Activated CD4-positive, alpha-beta T cell treated with anti-CD3 and anti-CD28 coated beads, Interleukin-2, amount 10 ng/mL, durations not matched to agents 7 days and 5 days (primary cell): Measurements from ENCODE around the gene GINS3. TPM values are rescaled to one million over a fixed set of nuclear protein-coding genes. Genes with fewer than 3 reads are reported as not detected.

ENCODE experiments used
- CTCF ChIA-PET: fragments of 350-600 bp; sonication (Branson Sonifier 250); formaldehyde crosslinking; loops from one replicate; lab custom pipeline; 2021; ENCODE audit warnings: antibody characterized with exemption; lab: Charles Lee
- POLR2A ChIA-PET: fragments of 350-600 bp; sonication (Branson Sonifier 250); formaldehyde crosslinking; loops from one replicate; lab custom pipeline; 2021; ENCODE audit warnings: antibody characterized with exemption; lab: Charles Lee
- DNase-seq: peaks from one replicate; pipeline ENCODE4 v3.0.0-alpha.2; 2020
- H3K27ac Mint-ChIP-seq: one replicate; pipeline ENCODE4 v1.8.0; 2021; ENCODE audit warnings: mild to moderate bottlenecking, moderate library complexity, mixed read lengths
- H3K27me3 Mint-ChIP-seq: one replicate; pipeline ENCODE4 v1.8.0; 2021; ENCODE audit warnings: mixed read lengths
- H3K36me3 Mint-ChIP-seq: one replicate; pipeline ENCODE4 v1.8.0; 2021; ENCODE audit warnings: low read depth, mixed read lengths
- H3K4me1 Mint-ChIP-seq: one replicate; pipeline ENCODE4 v1.8.0; 2021; ENCODE audit warnings: mixed read lengths
- H3K4me3 Mint-ChIP-seq: one replicate; pipeline ENCODE4 v1.8.0; 2021; ENCODE audit warnings: mild to moderate bottlenecking, moderate library complexity, mixed read lengths
- H3K9me3 Mint-ChIP-seq: one replicate; pipeline ENCODE4 v1.8.0; 2021; ENCODE audit warnings: mixed read lengths
- total RNA-seq, 2 experiments: library from RNA; stranded (reverse); gene quantifications; one replicate each; pipeline ENCODE4 v1.2.3, GENCODE V29; 2021

The GINS3 gene
- total RNA-seq, 2 experiments from 2014 or later = 16.9 to 20.3 TPM

DNA sequence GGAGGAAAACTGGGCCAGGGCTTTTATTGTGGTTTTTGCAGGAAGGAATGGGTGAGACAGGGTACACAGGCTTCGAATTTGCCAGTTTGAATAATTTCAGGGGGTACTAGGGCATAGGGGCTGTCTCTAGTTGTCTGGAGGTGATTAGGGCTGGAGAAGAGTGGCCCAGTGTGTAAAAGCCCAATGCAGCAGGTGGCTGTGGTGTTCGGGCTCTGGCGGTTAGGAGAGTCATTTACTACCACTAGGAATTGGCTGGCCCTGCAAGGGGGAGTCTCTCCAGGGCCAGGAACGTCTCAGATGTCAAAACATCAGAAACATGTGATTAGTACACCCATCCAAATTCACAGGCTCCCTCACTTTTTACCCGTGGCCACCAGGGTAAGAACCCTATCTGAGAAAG, 50.3 kb downstream of the GINS3 start:
- no peak overlapping the region for H3K27ac Mint-ChIP-seq
- H3K4me1 Mint-ChIP-seq = no peaks in the 10 kb centered on the region
- DNase-seq = no peak
- H3K4me3 Mint-ChIP-seq = no peak overlapping the region
- no peaks in the 10 kb centered on the region for H3K9me3 Mint-ChIP-seq
- ChIA-PET CTCF (interaction anchor here (1.5 kb wide), 1 partner anchor 16 kb away, joined by 4 read pairs; no protein-coding TSS in a partner anchor), POLR2A (no interaction called here)
- H3K27me3 Mint-ChIP-seq = peaks cover 8% of the 10 kb centered on the region
- H3K36me3 Mint-ChIP-seq = no peaks in the 10 kb centered on the region

DNA sequence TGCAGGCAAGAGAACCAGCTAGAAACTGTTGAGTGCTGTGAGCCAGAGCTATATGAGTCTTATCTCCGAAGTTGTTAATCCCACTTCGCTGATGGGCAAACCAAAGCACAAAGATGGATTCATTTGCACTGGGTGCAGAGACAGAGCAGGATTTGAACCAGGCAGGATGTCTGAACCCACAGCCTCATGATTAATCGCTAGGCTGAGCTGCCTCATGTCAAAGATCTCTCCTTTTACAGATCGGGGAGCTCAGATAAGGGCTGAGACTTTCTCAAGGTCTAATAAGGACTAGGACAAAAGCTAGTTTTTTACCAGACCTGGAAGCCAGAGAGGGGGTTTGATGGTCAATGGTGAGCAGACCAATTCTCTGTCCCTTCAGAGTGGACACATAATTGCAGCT, 51.5 kb downstream of the GINS3 start:
- H3K4me3 Mint-ChIP-seq = no peak overlapping the region
- ChIA-PET CTCF (interaction anchor here (1.5 kb wide), 1 partner anchor 15 kb away, joined by 4 read pairs; no protein-coding TSS in a partner anchor), POLR2A (no interaction called here)
- no peak overlapping the region for H3K27ac Mint-ChIP-seq
- H3K9me3 Mint-ChIP-seq = no peaks in the 10 kb centered on the region
- DNase-seq = no peak
- no peaks in the 10 kb centered on the region for H3K36me3 Mint-ChIP-seq
- peaks cover 12% of the 10 kb centered on the region for H3K27me3 Mint-ChIP-seq
- H3K4me1 Mint-ChIP-seq = no peaks in the 10 kb centered on the region

DNA sequence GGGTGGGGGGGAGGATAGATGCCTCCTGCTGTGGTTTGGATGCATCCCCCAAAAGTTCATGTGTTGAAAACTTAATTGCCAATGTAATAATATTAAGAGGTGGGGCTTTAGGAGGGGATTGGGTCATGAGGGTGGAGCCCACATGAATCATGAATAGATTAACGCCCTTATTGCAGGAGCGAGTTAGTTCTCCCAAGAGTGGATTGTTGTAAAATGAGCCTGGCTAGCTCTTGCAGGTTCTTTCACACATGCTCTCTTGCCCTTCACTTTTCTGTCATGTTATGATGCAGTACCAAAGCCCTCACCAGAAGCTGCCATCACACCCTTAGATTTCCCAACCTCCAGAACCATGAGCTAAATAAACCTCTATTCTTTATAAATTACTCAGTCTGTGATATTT, 52.0 kb downstream of the GINS3 start:
- POLR2A ChIA-PET = no interaction called here
- peaks cover under 1% of the 10 kb centered on the region for H3K4me1 Mint-ChIP-seq
- no peaks in the 10 kb centered on the region for H3K36me3 Mint-ChIP-seq
- no peaks in the 10 kb centered on the region for H3K9me3 Mint-ChIP-seq
- no peak overlapping the region for H3K27ac Mint-ChIP-seq
- no peak for DNase-seq
- no peak overlapping the region for H3K4me3 Mint-ChIP-seq
- CTCF ChIA-PET = no interaction called here
- peaks cover 12% of the 10 kb centered on the region for H3K27me3 Mint-ChIP-seq

DNA sequence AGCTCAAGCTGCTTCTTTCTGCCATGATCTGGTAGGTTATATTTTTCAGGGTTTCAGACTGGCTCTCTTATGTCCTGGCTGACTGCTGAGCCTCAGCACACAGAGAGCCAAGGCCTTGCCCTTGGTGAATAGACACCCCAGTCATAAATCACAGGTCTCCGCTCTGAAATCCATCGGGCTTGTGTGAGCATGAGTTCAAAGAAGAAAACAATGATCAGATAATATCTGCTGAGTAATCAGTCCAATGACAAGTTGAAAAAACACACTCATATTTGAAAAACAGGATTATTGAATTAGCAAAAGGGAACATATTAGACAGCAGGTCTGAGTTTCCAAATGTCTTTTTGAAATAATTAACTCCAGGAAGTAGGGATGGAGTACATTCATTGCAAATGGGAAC, 56.6 kb downstream of the GINS3 start:
- H3K4me3 Mint-ChIP-seq = no peak overlapping the region

DNA sequence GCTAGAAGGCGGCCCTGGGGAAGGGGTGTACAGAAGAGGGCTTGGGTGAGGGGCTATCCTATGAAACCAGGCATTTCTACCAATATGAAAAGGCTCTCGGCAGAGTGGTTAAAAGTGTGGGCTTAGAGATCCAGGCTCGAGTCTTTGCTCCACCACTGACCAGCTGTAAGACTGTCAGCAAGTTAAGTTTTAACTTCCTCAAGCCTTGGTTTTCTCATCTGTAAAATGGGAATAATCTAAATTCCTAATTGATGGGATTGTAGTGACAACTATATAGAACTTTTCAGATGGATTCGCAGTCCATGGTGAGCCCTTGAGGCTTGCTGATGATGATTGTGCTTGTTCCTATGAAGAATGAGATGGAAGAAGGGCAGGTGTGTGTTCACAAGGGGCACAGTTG, 57.0 kb downstream of the GINS3 start:
- H3K4me1 Mint-ChIP-seq = peaks cover 8% of the 10 kb centered on the region
- no peak overlapping the region for H3K4me3 Mint-ChIP-seq
- ChIA-PET POLR2A (no interaction called here), CTCF (no interaction called here)
- H3K27me3 Mint-ChIP-seq = peaks cover 10% of the 10 kb centered on the region
- no peaks in the 10 kb centered on the region for H3K36me3 Mint-ChIP-seq
- no peak overlapping the region for H3K27ac Mint-ChIP-seq
- DNase-seq = no peak
- H3K9me3 Mint-ChIP-seq = no peaks in the 10 kb centered on the region

More for the DNA sequence above, 56.6 kb downstream of the GINS3 start:
- H3K36me3 Mint-ChIP-seq = no peaks in the 10 kb centered on the region
- DNase-seq = no peak
- CTCF ChIA-PET = no interaction called here
- POLR2A ChIA-PET = no interaction called here
- no peak overlapping the region for H3K27ac Mint-ChIP-seq
- H3K9me3 Mint-ChIP-seq = no peaks in the 10 kb centered on the region
- H3K4me1 Mint-ChIP-seq = peaks cover 8% of the 10 kb centered on the region
- peaks cover 10% of the 10 kb centered on the region for H3K27me3 Mint-ChIP-seq

DNA sequence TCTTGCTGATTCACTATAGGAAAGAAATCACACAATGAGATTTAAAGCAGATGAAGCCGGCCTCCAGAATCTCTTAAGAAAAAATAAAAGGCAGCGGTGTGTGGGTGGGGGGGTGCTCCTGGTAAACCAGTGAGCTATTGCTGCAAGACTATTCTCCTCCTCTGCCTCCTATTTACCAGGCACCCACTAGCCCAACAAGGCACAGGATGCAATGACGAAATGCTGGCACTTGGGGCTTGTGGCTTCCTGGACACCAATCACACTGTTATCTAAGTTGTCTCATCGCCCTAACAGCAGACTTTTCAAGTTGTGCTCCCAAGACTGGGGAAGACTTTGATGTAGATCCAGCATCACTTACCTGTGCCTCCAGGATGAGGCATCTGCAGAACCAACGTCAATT, 57.5 kb downstream of the GINS3 start:
- H3K36me3 Mint-ChIP-seq = no peaks in the 10 kb centered on the region
- no peak for DNase-seq
- POLR2A ChIA-PET = no interaction called here
- peaks cover 8% of the 10 kb centered on the region for H3K4me1 Mint-ChIP-seq
- H3K4me3 Mint-ChIP-seq = no peak overlapping the region
- CTCF ChIA-PET = no interaction called here
- no peak overlapping the region for H3K27ac Mint-ChIP-seq
- peaks cover 10% of the 10 kb centered on the region for H3K27me3 Mint-ChIP-seq
- H3K9me3 Mint-ChIP-seq = no peaks in the 10 kb centered on the region

DNA sequence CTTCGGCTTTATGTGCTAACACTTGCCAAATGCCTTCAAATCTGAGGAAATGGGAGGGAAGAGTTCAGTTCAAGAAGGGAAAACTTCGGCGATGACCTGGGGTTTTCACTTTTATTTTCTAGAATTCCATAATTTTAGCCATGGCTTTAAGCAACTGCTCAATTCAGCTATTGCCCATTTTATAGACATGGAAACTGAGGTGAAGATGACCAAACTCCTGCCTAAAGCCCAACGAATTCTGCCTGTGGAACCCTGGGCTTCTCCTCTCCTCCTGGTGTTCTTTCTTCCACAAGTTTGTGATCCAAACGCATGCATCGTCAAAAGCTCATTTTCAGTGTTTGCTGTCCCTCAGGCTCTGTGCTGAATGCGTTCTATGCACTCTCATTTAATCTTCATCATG, 58.3 kb downstream of the GINS3 start:
- DNase-seq = no peak
- no peak overlapping the region for H3K27ac Mint-ChIP-seq
- H3K4me3 Mint-ChIP-seq = no peak overlapping the region
- ChIA-PET CTCF (no interaction called here), POLR2A (no interaction called here)
- peaks cover 8% of the 10 kb centered on the region for H3K4me1 Mint-ChIP-seq
- H3K36me3 Mint-ChIP-seq = no peaks in the 10 kb centered on the region
- H3K27me3 Mint-ChIP-seq = peaks cover 10% of the 10 kb centered on the region
- no peaks in the 10 kb centered on the region for H3K9me3 Mint-ChIP-seq

DNA sequence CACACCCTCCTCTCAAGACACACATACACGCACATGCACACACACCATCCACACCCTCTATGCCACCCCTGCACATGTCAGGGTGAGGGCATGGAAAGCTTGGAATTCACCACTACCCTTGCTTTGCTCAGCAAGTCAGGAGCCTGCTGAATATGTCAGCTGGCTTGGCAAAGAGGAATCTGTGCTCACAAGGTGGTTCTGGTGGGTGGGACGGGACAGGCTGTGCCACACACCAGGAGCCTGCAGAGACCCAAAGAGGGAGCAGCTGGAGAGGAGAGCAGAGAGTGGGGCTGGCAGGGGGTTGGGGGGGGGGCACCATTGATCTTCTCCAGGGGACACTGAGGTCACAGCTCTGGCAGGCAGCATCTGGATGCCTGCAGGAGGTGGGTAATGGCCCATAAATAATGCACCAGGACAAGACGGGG, 59.0 kb downstream of the GINS3 start:
- Mint-ChIP-seq H3K9me3 (no peaks in the 10 kb centered on the region), H3K27ac (no peak overlapping the region), H3K27me3 (peaks cover 10% of the 10 kb centered on the region), H3K4me3 (no peak overlapping the region), H3K4me1 (peaks cover 8% of the 10 kb centered on the region), H3K36me3 (no peaks in the 10 kb centered on the region)
- POLR2A ChIA-PET = no interaction called here
- CTCF ChIA-PET = interaction anchor here (1.4 kb wide), 1 partner anchor 115 kb away, joined by 3 read pairs; no protein-coding TSS in a partner anchor
- no peak for DNase-seq

DNA sequence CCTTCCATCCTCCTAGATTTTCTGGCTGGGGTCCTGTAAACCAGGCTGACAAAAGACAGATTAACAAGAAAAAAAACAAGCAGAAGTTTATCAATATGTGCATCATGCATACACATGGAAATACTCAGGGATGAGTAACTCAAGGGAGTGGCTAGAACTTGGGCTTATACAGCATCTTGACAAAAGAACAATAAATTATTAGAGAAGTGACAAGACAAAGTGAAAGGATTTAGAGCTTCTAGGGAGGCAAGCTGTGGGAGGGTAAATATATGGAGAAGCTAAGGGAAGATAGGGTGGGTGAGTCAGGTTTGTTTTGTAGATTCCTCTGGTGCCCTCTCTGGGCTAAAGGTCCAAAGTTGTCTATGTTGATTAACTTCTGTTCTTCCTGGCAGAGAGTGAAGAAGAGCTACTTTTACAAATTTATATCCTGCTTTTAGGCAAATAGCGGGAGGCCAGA, 59.7 kb downstream of the GINS3 start:
- Mint-ChIP-seq H3K4me3 (no peak overlapping the region), H3K27me3 (peaks cover 10% of the 10 kb centered on the region), H3K27ac (no peak overlapping the region), H3K36me3 (no peaks in the 10 kb centered on the region), H3K9me3 (no peaks in the 10 kb centered on the region), H3K4me1 (peaks cover 8% of the 10 kb centered on the region)
- no peak for DNase-seq
- ChIA-PET CTCF (interaction anchor here (1.4 kb wide), 1 partner anchor 115 kb away, joined by 3 read pairs; no protein-coding TSS in a partner anchor), POLR2A (no interaction called here)

DNA sequence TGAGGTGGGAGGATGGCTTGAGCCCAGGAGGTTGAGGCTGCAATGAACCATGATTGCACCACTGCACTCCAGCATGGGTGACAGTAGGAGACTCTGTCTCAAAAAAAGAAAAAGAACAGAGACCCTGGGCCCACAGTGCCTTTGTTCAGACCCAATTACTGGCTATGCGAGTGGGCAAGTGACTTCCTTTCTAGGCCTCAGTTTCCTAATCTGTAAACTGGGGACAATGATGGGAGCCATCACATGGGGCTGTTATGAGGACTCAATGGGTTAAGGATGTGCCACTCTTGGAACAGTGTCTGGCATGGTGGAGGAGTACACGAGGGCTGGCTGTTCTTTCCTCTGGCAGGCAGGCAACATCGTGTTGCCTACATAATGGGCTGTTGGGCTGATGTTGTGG, 60.4 kb downstream of the GINS3 start:
- no peak overlapping the region for H3K27ac Mint-ChIP-seq
- no peak overlapping the region for H3K4me3 Mint-ChIP-seq
- H3K4me1 Mint-ChIP-seq = peaks cover 8% of the 10 kb centered on the region
- POLR2A ChIA-PET = no interaction called here
- H3K9me3 Mint-ChIP-seq = no peaks in the 10 kb centered on the region
- H3K27me3 Mint-ChIP-seq = peaks cover 6% of the 10 kb centered on the region
- H3K36me3 Mint-ChIP-seq = no peaks in the 10 kb centered on the region
- CTCF ChIA-PET = interaction anchor here (0.5 to 1.4 kb wide), 2 partner anchors 116 to 1242 kb away, joined by 3 to 5 read pairs; no protein-coding TSS in a partner anchor
- DNase-seq = no peak

DNA sequence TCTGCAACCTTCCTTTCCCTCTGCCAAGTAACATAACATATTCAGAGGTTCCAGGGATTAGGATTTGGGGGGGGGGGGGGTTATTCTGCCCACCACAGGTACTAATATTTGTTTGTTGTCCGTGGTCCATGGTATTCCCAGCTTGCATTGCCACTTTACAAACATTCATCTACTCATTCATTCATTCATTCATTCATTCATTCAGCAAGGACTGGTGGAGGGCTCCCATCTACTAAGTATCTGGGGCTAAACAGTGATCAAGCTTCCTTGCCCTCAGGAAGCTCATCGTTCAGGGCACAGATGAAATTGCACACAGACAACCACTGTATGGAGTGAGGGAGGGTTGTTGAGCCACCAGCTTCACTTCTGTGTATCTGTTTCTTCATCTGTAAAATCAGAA, 61.9 kb downstream of the GINS3 start:
- H3K36me3 Mint-ChIP-seq = no peaks in the 10 kb centered on the region
- CTCF ChIA-PET = no interaction called here
- H3K9me3 Mint-ChIP-seq = no peaks in the 10 kb centered on the region
- DNase-seq = no peak
- H3K27ac Mint-ChIP-seq = no peak overlapping the region
- peaks cover 3% of the 10 kb centered on the region for H3K27me3 Mint-ChIP-seq
- POLR2A ChIA-PET = no interaction called here
- H3K4me3 Mint-ChIP-seq = no peak overlapping the region
- H3K4me1 Mint-ChIP-seq = peaks cover 8% of the 10 kb centered on the region

DNA sequence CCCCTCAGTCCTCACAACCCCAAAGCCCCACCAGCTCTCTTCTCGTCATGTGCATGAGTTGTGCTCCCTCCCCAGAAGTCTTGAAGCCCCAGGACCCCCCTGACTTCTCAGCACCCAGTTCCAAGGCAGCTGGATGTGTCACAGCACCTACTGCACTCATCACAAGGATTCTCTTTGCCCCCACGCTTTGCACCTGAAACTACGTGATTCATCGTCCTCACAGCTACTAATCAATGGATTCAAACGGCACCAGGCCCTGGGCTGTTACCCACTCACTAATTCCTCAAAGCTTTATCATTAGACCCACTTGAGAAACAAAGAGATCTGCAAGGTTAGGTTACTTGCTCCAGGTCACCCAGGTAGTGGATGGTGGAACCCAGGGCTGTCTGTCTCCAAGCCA, 62.6 kb downstream of the GINS3 start:
- CTCF ChIA-PET = no interaction called here
- Mint-ChIP-seq H3K9me3 (no peaks in the 10 kb centered on the region), H3K27me3 (peaks cover 3% of the 10 kb centered on the region), H3K4me1 (peaks cover 3% of the 10 kb centered on the region), H3K36me3 (no peaks in the 10 kb centered on the region), H3K4me3 (no peak overlapping the region), H3K27ac (no peak overlapping the region)
- DNase-seq = no peak
- POLR2A ChIA-PET = no interaction called here
